GM12801 (cell line): ENCODE measurements around the gene ATXN7.

Experiments
- TF ChIP-seq, protein P1 (sequence below): IDR thresholded peaks from one replicate; pipeline ENCODE4 v1.5.1; 2011; ENCODE audit warnings: control low read depth; ENCODE audit not compliant: insufficient read length; ENCODE audit errors: extremely low read depth

ATXN7 gene

DNA sequence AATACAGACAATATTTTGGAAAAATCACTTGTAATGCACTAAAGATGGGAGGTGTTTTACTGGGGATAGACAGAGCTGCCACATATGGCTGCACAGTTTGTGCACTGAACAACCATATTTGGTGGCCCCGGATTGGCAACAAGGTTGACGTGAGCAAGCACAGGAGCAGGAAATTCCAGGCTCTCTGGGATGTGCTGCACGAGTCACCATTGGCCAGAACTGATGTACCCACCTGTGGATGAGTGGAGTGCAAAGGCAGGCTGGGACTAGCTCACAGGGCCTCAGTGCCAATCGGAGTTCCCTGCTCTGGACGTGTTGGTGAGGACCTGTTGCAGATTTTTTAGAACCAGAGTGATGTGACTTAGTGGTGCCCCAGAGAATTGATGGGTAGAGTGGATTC lies 90.5 kb downstream of the ATXN7 start:
- TF ChIP-seq, protein P1, sequence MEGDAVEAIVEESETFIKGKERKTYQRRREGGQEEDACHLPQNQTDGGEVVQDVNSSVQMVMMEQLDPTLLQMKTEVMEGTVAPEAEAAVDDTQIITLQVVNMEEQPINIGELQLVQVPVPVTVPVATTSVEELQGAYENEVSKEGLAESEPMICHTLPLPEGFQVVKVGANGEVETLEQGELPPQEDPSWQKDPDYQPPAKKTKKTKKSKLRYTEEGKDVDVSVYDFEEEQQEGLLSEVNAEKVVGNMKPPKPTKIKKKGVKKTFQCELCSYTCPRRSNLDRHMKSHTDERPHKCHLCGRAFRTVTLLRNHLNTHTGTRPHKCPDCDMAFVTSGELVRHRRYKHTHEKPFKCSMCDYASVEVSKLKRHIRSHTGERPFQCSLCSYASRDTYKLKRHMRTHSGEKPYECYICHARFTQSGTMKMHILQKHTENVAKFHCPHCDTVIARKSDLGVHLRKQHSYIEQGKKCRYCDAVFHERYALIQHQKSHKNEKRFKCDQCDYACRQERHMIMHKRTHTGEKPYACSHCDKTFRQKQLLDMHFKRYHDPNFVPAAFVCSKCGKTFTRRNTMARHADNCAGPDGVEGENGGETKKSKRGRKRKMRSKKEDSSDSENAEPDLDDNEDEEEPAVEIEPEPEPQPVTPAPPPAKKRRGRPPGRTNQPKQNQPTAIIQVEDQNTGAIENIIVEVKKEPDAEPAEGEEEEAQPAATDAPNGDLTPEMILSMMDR = no peak

DNA sequence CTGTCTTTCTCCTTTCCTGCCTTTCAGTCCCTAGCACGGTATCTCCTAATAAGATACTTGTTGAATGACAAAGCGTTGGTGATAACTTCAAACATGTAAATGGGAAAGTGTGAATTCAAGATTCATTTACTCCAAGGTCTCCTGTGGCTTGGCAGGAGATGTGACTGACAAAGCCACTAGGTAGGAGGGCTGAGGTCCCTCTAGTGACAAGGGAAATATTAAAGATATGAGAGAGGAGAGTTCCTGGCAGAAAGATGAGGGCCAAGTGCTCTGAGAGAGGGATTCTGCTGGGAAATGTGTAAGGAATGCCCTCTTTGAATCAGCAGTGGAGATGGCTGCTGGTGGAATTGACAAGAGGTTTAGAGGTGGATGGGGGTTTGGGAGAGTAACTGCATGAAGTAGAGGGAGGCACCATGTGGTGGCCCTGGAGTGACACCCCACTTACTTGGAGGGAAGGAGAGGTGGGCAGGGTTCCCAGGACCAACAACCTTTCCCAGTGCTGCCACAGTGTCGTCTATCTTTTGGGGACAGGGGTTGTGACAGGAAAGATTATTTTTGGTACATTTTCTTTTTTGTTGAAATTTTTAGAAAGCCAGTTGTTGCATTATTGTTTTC lies 91.5 kb downstream of the ATXN7 start:
- TF ChIP-seq, protein P1 = no peak

DNA sequence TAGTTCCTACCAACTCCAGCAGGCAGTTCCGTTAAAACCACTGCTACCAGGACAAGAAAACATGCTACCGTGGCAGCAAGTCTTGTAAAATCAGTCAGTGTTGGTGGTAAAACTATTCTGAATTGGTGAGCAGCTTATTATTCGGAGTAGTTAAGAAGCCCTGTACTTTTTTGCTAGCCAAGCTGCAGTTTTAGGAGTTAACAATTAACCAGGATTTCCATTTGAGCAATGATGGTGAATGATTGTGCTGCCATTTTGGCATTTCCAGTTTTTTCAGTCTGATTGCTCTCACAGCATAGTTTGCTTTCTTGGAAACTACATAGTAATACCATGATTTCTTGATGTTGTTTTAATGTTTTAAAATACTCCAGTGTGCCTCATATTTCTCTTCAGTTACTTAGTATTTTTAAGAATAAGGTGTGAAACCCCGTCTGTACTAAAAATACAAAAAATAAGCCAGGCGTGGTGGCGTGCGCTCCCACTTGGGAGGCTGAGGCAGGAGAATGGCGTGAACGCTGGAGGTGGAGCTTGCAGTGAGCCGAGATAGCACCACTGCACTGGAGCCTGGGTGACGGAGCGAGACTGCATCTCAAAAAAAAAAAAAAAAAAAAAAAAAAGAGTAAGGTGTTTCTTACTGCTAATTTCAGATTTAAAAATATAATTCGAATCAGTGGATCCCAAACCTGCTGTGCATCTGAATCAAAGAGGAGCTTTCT lies 92.3 kb downstream of the ATXN7 start:
- TF ChIP-seq, protein P1 = no peak

GRCh38 chr3:63959146-63959545 lies 95.5 kb downstream of the ATXN7 start:
- TF ChIP-seq, protein P1 = no peak

GRCh38 chr3:63960048-63960711 lies 96.5 kb downstream of the ATXN7 start:
- TF ChIP-seq, protein P1 = no peak

DNA sequence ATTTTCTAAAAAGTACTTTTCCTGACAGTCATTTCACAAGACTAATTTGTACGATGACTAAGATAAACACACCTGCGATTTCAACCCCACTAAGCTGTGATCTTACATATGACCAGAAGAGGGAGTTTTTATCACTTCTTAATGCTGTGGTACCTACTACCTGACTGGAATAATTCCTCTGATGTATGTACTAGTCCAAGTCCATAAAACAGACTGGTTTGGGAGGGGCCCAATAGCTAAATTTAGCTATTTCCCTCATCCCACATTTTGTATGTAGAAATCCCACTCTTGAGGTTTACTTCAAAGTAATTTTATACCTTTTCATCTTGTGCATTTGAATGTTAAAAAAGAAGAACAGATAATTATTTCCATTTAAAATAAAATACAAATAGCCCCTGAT lies 98.2 kb downstream of the ATXN7 start:
- TF ChIP-seq, protein P1 = no peak

DNA sequence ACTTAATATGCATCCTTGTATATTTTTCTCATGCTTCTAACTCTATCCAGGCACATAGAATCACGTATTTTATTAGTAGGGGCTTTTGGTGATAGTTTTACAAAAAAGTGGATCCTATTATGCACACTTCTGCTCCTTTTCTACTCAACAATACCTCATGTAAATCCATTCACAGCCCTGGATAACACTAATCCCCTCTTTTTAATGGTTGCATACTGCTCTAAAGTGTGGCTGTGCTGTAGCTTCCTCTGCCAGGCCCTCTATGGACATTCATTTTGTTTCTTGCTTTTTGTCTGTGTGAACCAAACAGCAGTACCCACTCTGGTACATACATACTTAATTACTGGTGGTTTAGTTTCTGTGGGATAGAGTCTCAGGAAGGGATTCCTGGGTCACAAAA lies 99.8 kb downstream of the ATXN7 start:
- TF ChIP-seq, protein P1 = no peak
